Ascending aorta (tissue), 2 donors: ENCODE data around the gene AK8. TPM values are rescaled to one million over a fixed set of nuclear protein-coding genes. Genes with fewer than 3 reads are reported as not detected.
A peak's percentile ranks its signal among the peaks of the same experiment; 100 is the strongest.

Experiments
- DNase-seq, 2 donors: peaks; one replicate each; pipeline ENCODE4 v3.0.0-alpha.2; 2019; ENCODE audit warnings: low spot score in 2 of 2
- H3K27ac ChIP-seq, 2 donors: fragments of 200-600 bp; sonication (generic); one replicate each; pipeline ENCODE4 v1.5.1; 2016 to 2017; ENCODE audit warnings: mild to moderate bottlenecking in 1 of 2
- H3K27me3 ChIP-seq: fragments of 200-600 bp; sonication (generic); one replicate; pipeline ENCODE4 v1.5.1; 2017
- H3K36me3 ChIP-seq, 2 donors: fragments of 200-600 bp; sonication (generic); one replicate each; pipeline ENCODE4 v1.5.1; 2016
- H3K4me1 ChIP-seq, 2 donors: fragments of 200-600 bp; sonication (generic); one replicate each; pipeline ENCODE4 v1.5.1; 2016 to 2017; ENCODE audit warnings: mild to moderate bottlenecking in 1 of 2
- H3K4me3 ChIP-seq, 2 donors: fragments of 200-600 bp; sonication (generic); one replicate each; pipeline ENCODE4 v1.5.1; 2016 to 2017; ENCODE audit warnings: mild to moderate bottlenecking in 1 of 2
- H3K9me3 ChIP-seq, 2 donors: fragments of 200-600 bp; sonication (generic); one replicate each; pipeline ENCODE4 v1.5.1; 2016
- CTCF ChIP-seq, 3 experiments: fragments of 200-600 bp in 2 of 3; fragments of 450-650 bp in 1 of 3; sonication (generic) in 2 of 3; IDR thresholded peaks; one replicate each; pipeline ENCODE4 v1.5.1; 2016 to 2019; ENCODE audit warnings: antibody characterized with exemption in 3 of 3, mild to moderate bottlenecking in 1 of 3, moderate library complexity in 1 of 3
- intact Hi-C: fragments of 100-400 bp; cut with DNase I; formaldehyde crosslinking; loops from one replicate; pipeline ENCODE4 v1.15.1; 2023
- total RNA-seq: library from RNA; depleted of rRNA; stranded (reverse); fragments of >200 nt; gene quantifications from one replicate; pipeline ENCODE4 v1.1.0, GENCODE V29; 2016

The AK8 gene
- total RNA-seq, 1 donor from 2014 or later: not detected

DNA sequence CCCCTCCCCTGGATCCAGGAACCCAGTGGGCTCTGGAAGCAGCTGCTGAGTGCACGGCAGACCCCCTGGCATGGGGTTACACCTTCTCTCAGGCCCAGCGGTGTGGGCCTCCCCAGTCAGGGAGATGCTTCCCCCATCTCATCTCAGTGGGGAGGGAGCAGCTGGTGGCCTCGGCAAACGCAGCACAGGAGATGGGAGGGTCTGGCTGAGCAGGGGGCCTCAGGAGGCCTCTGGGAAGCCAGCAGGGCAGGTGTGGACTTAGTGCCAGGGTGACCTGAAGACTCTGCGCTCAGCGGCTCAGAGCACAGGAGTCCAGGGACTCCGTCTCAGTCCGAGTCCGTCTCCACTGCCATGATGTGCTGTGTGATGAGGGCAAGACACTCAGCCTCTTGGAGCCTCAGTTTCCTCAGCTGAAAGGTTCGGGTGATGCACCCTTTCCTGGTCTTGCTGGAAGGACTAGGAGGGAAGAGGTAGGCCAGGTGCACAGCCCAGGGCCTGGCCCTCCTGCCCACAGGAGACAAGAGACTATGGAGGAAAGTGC lies 107.2 kb downstream of the AK8 start:
- H3K4me1 ChIP-seq: peaks cover 0 to 8% of the 10 kb centered on the region in 2 donors
- no peaks in the 10 kb centered on the region for H3K27me3 ChIP-seq
- DNase-seq: no peak
- H3K27ac ChIP-seq: peak overlapping the region; percentile 46 to 70
- no peaks in the 10 kb centered on the region for H3K9me3 ChIP-seq
- TF ChIP-seq CTCF (IDR thresholded peaks at IDR 0.05): no peak
- peak overlapping the region; percentile 67 to 88 for H3K4me3 ChIP-seq
- no peaks in the 10 kb centered on the region for H3K36me3 ChIP-seq
- intact Hi-C loops: no loop called here

GRCh38 chr9:132769906-132770769 lies 107.9 kb downstream of the AK8 start:
- H3K4me1 ChIP-seq: peaks cover 0 to 8% of the 10 kb centered on the region in 2 donors
- no peaks in the 10 kb centered on the region for H3K9me3 ChIP-seq
- no peaks in the 10 kb centered on the region for H3K36me3 ChIP-seq
- intact Hi-C loops: no loop called here
- DNase-seq: peak; percentile 10 to 79
- H3K4me3 ChIP-seq: peak overlapping the region; percentile 67 to 88
- peak overlapping the region; percentile 46 to 70 for H3K27ac ChIP-seq
- no peaks in the 10 kb centered on the region for H3K27me3 ChIP-seq
- no peak for TF ChIP-seq CTCF (IDR thresholded peaks at IDR 0.05)

DNA sequence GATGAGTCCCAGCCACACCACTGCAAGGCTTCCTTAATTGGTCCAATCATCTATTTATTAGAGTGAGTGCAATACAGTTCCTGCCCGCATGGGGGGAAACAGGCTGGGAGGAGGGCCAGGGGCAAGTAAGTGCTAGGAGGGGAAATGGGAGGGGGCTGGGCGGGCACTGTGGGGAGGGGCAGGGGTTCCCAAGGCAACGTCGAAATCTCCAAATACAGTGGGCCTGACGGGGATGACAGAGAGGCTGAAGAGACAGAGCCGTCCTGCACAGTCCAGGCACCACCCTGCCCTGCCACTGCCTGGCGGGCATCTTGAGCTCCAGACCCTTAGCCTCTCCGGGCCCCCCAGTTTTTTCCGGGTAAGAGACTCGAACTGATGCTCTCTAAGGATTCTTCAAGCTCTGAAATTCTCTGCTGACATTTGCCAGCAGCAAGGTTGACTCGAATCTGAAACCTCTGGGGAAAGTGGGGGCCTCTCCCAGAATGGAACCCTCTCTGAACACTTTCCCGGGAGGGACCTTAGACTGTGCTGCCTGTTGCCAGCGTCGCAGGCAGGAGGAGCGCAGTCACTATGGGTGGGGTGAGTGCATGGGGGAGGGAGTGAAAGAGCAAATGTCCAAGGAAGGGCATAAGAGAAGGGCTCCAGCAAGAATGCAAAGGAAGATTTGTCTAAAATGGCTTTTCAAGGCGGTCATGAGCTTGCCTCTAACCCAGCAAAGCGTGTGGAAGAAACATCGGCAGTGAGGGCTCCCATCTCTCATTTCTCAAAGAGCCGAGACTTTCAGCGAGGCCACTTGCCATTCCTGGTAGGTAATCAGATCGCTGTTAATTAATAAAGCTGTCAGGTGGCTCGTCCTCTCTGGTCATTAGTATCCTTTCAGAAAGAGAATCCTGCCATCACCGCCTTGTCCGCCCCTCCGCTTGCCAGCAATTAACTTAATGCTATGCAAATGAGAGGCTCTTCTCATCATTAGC lies 108.9 kb downstream of the AK8 start:
- TF ChIP-seq CTCF (IDR thresholded peaks at IDR 0.05): peak in 2 of 3 experiments; percentile 44 to 52
- DNase-seq: peak; percentile 14 to 73
- Histone ChIP-seq H3K9me3 (no peaks in the 10 kb centered on the region), H3K36me3 (no peaks in the 10 kb centered on the region), H3K4me3 (peak overlapping the region; percentile 67 to 88), H3K27me3 (no peaks in the 10 kb centered on the region), H3K27ac (peak overlapping the region; percentile 46 to 70), H3K4me1 (peaks cover 0 to 8% of the 10 kb centered on the region in 2 donors)
- intact Hi-C loops: no loop called here

- no peaks in the 10 kb centered on the region for H3K27me3 ChIP-seq
- H3K27ac ChIP-seq: no peak overlapping the region
- H3K36me3 ChIP-seq: no peaks in the 10 kb centered on the region
- no peak overlapping the region for H3K4me3 ChIP-seq
- TF ChIP-seq CTCF (IDR thresholded peaks at IDR 0.05): no peak
- intact Hi-C loops: no loop called here
- H3K4me1 ChIP-seq: no peaks in the 10 kb centered on the region
- H3K9me3 ChIP-seq: no peaks in the 10 kb centered on the region
- no peak for DNase-seq
These were observed 114.5 kb downstream of the AK8 start for GRCh38 chr9:132763574-132763973.

DNA sequence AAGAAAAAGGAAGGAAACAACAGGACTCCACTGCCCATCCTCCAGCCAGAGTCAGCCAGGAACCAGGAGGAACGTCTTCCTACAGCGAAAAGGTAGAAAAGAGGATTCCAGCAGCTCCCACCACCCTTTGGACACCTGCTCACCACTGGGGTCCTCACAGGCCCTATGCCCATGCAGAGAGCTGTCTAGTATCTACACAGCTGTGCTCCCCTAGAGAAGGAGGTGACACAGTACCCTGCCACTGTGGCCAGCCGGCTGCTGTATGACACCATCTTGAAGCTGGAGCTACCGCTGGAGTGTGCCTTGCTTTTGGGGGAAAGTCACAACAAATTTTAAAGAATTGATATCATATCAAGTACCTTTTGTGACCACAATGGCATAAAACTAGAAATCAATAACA lies 115.2 kb downstream of the AK8 start:
- no peak for TF ChIP-seq CTCF (IDR thresholded peaks at IDR 0.05)
- Histone ChIP-seq H3K27ac (no peak overlapping the region), H3K36me3 (no peaks in the 10 kb centered on the region), H3K9me3 (no peaks in the 10 kb centered on the region), H3K4me1 (no peaks in the 10 kb centered on the region), H3K27me3 (no peaks in the 10 kb centered on the region), H3K4me3 (no peak overlapping the region)
- DNase-seq: no peak
- intact Hi-C loops: no loop called here
